NCI-H1105 treated with DMSO at 0.1 percent for 48 hours (cell line): Measurements from ENCODE around the gene RPTOR.

Experiments
- DNase-seq: peaks from one replicate; lab custom pipeline; 2025; lab: John Stamatoyannopoulos, UW

Gene RPTOR

GRCh38 chr17:80930335-80931279, 386.0 kb downstream of the RPTOR start:
- no peak for DNase-seq

- no peak for DNase-seq
Measured at GRCh38 chr17:80931421-80932265, 387.0 kb downstream of the RPTOR start.

GRCh38 chr17:80935526-80935925, 390.9 kb downstream of the RPTOR start:
- DNase-seq: no peak

GRCh38 chr17:80936218-80936617, 391.6 kb downstream of the RPTOR start:
- DNase-seq: no peak

- no peak for DNase-seq
Measured at GRCh38 chr17:80936723-80937122, 392.1 kb downstream of the RPTOR start.

- DNase-seq: no peak
Measured at GRCh38 chr17:80937462-80938381, 393.1 kb downstream of the RPTOR start.

GRCh38 chr17:80938556-80938955, 393.9 kb downstream of the RPTOR start:
- DNase-seq: no peak

GRCh38 chr17:80939151-80940145, 394.8 kb downstream of the RPTOR start:
- no peak for DNase-seq

GRCh38 chr17:80940171-80941123, 395.8 kb downstream of the RPTOR start:
- DNase-seq: no peak

- DNase-seq: no peak
Measured at GRCh38 chr17:80941171-80941570, 396.5 kb downstream of the RPTOR start.

- DNase-seq: no peak
Measured at GRCh38 chr17:80941743-80942422, 397.2 kb downstream of the RPTOR start.

- DNase-seq: peak; percentile 20
Measured at GRCh38 chr17:80942423-80943345, 398.0 kb downstream of the RPTOR start.

GRCh38 chr17:80943346-80944145, 398.9 kb downstream of the RPTOR start:
- DNase-seq: no peak

- no peak for DNase-seq
Measured at GRCh38 chr17:80944326-80944725, 399.7 kb downstream of the RPTOR start.

- DNase-seq: no peak
Measured at GRCh38 chr17:80945736-80946135, 401.1 kb downstream of the RPTOR start.

GRCh38 chr17:80946449-80946848, 401.8 kb downstream of the RPTOR start:
- DNase-seq: no peak
